HEK293 (cell line): Measurements from ENCODE around the gene RACK1.
A peak's percentile ranks its signal among the peaks of the same experiment; 100 is the strongest.

Source experiments
- GLIS2 ChIP-seq: fragments of 450-650 bp; formaldehyde crosslinking; IDR thresholded peaks from 2 replicates; pipeline ENCODE4 v1.5.1; 2016; ENCODE audit warnings: missing biosample characterization, missing genetic modification characterization
- HOXC10 ChIP-seq: sonication (generic); formaldehyde crosslinking; IDR thresholded peaks from 2 replicates; pipeline ENCODE4 v1.8.1; 2023; ENCODE audit warnings: mild to moderate bottlenecking, missing genetic modification reagents
- IKZF3 ChIP-seq: fragments of 450-650 bp; IDR thresholded peaks from 2 replicates; pipeline ENCODE4 v1.5.0; 2018; ENCODE audit warnings: missing biosample characterization, mild to moderate bottlenecking, missing genetic modification characterization, moderate library complexity
- INSM2 ChIP-seq: fragments of 450-650 bp; formaldehyde crosslinking; IDR thresholded peaks from 2 replicates; pipeline ENCODE4 v1.5.1; 2016; ENCODE audit warnings: missing biosample characterization, missing genetic modification characterization
- MZF1 ChIP-seq: fragments of 450-650 bp; formaldehyde crosslinking; IDR thresholded peaks from 2 replicates; pipeline ENCODE4 v1.5.1; 2017; ENCODE audit warnings: missing biosample characterization, missing genetic modification characterization, borderline replicate concordance
- OSR2 ChIP-seq: fragments of 450-650 bp; formaldehyde crosslinking; IDR thresholded peaks from 2 replicates; pipeline ENCODE4 v1.5.1; 2016; ENCODE audit warnings: missing biosample characterization, missing genetic modification characterization
- PRDM10 ChIP-seq: fragments of 450-650 bp; formaldehyde crosslinking; IDR thresholded peaks from 2 replicates; pipeline ENCODE4 v1.5.1; 2016; ENCODE audit warnings: missing biosample characterization, missing genetic modification characterization
- PRDM2 ChIP-seq: fragments of 450-650 bp; formaldehyde crosslinking; IDR thresholded peaks from 2 replicates; pipeline ENCODE4 v1.5.1; 2016; ENCODE audit warnings: missing biosample characterization, missing genetic modification characterization, borderline replicate concordance
- RBAK ChIP-seq: fragments of 450-650 bp; formaldehyde crosslinking; IDR thresholded peaks from 2 replicates; pipeline ENCODE4 v1.5.1; 2016; ENCODE audit warnings: missing biosample characterization, missing genetic modification characterization
- SALL2 ChIP-seq: fragments of 450-650 bp; formaldehyde crosslinking; IDR thresholded peaks from 2 replicates; pipeline ENCODE4 v1.5.0; 2017; ENCODE audit warnings: missing biosample characterization, mild to moderate bottlenecking, missing genetic modification characterization, borderline replicate concordance
- SCRT1 ChIP-seq: fragments of 450-650 bp; formaldehyde crosslinking; IDR thresholded peaks from 2 replicates; pipeline ENCODE4 v1.5.1; 2016; ENCODE audit warnings: missing biosample characterization, missing genetic modification characterization, borderline replicate concordance
- SCRT2 ChIP-seq: fragments of 450-650 bp; formaldehyde crosslinking; IDR thresholded peaks from 2 replicates; pipeline ENCODE4 v1.5.1; 2016; ENCODE audit warnings: missing biosample characterization, missing genetic modification characterization
- YY2 ChIP-seq: fragments of 450-650 bp; formaldehyde crosslinking; IDR thresholded peaks from 2 replicates; pipeline ENCODE4 v1.5.1; 2016; ENCODE audit warnings: missing biosample characterization, missing genetic modification characterization
- ZFP3 ChIP-seq: fragments of 450-650 bp; formaldehyde crosslinking; IDR thresholded peaks from 2 replicates; pipeline ENCODE4 v1.5.1; 2016; ENCODE audit warnings: low read depth, missing biosample characterization, missing genetic modification characterization
- ZNF121 ChIP-seq: fragments of 450-650 bp; formaldehyde crosslinking; IDR thresholded peaks from 2 replicates; pipeline ENCODE4 v1.5.1; 2016; ENCODE audit warnings: missing biosample characterization, missing genetic modification characterization
- ZNF155 ChIP-seq: fragments of 450-650 bp; formaldehyde crosslinking; IDR thresholded peaks from 2 replicates; pipeline ENCODE4 v1.5.1; 2016; ENCODE audit warnings: missing biosample characterization, missing genetic modification characterization
- ZNF16 ChIP-seq: fragments of 450-650 bp; formaldehyde crosslinking; IDR thresholded peaks from 2 replicates; pipeline ENCODE4 v1.5.1; 2016; ENCODE audit warnings: low read depth, missing biosample characterization, missing genetic modification characterization
- ZNF184 ChIP-seq: fragments of 450-650 bp; IDR thresholded peaks from 2 replicates; pipeline ENCODE4 v1.5.1; 2018; ENCODE audit warnings: missing biosample characterization, mild to moderate bottlenecking, missing genetic modification characterization
- ZNF423 ChIP-seq: fragments of 450-650 bp; formaldehyde crosslinking; IDR thresholded peaks from 2 replicates; pipeline ENCODE4 v1.5.1; 2016; ENCODE audit warnings: missing biosample characterization, missing genetic modification characterization
- ZNF555 ChIP-seq: fragments of 450-650 bp; formaldehyde crosslinking; conservative IDR thresholded peaks from 2 replicates; pipeline ENCODE4 v1.5.1; 2017; ENCODE audit warnings: missing biosample characterization, mild to moderate bottlenecking, missing genetic modification characterization, inconsistent platforms
- ZNF561 ChIP-seq: fragments of 450-650 bp; IDR thresholded peaks from 2 replicates; pipeline ENCODE4 v1.5.1; 2018; ENCODE audit warnings: missing biosample characterization, missing genetic modification characterization, borderline replicate concordance
- ZNF571 ChIP-seq: fragments of 450-650 bp; formaldehyde crosslinking; IDR thresholded peaks from 2 replicates; pipeline ENCODE4 v1.5.0; 2017; ENCODE audit warnings: missing biosample characterization, missing genetic modification characterization
- ZNF670 ChIP-seq: fragments of 450-650 bp; formaldehyde crosslinking; IDR thresholded peaks from 2 replicates; pipeline ENCODE4 v1.5.1; 2016; ENCODE audit warnings: missing biosample characterization, missing genetic modification characterization, low read depth
- ZNF704 ChIP-seq: fragments of 450-650 bp; formaldehyde crosslinking; IDR thresholded peaks from 2 replicates; pipeline ENCODE4 v1.5.1; 2016; ENCODE audit warnings: missing biosample characterization, missing genetic modification characterization
- ZSCAN30 ChIP-seq: fragments of 450-650 bp; IDR thresholded peaks from 2 replicates; pipeline ENCODE4 v1.5.1; 2018; ENCODE audit warnings: missing biosample characterization, mild to moderate bottlenecking, missing genetic modification characterization, moderate library complexity
- ZSCAN5A ChIP-seq: fragments of 450-650 bp; formaldehyde crosslinking; IDR thresholded peaks from 2 replicates; pipeline ENCODE4 v1.5.1; 2016; ENCODE audit warnings: missing biosample characterization, missing genetic modification characterization

RACK1 gene

GRCh38 chr5:181188700-181189362 lies 54.9 kb downstream of the RACK1 start (continued):
- TF ChIP-seq RBAK (tag by site-specific recombination) (no peak), ZNF561 (peak; percentile 52; the same call in 1 of the 2 replicates), MZF1 (0 out of 2 replicates have a peak, but pooled peaks have one; percentile 6), SCRT2 (tag by site-specific recombination) (peak; percentile 62), ZNF155 (tag by site-specific recombination) (no peak), SCRT1 (no peak), ZNF571 (tag by site-specific recombination) (no peak), ZSCAN30 (tag by site-specific recombination) (0 out of 2 replicates have a peak, but pooled peaks have one; percentile 50), ZFP3 (tag by site-specific recombination) (no peak), OSR2 (tag by site-specific recombination) (no peak), INSM2 (tag by site-specific recombination) (no peak), YY2 (tag by site-specific recombination) (no peak), ZNF423 (tag by site-specific recombination) (peak; percentile 75), ZNF704 (tag by site-specific recombination) (no peak), SALL2 (tag by site-specific recombination) (no peak), ZNF184 (tag by site-specific recombination) (no peak), ZNF16 (tag by site-specific recombination) (no peak), ZNF670 (tag by site-specific recombination) (no peak), HOXC10 (no peak), ZSCAN5A (tag by site-specific recombination) (0 out of 2 replicates have a peak, but pooled peaks have one; percentile 29), ZNF555 (tag by site-specific recombination) (no peak), PRDM2 (tag by site-specific recombination) (no peak), ZNF121 (tag by site-specific recombination) (no peak; the same call in 1 of the 2 replicates), IKZF3 (tag by site-specific recombination) (no peak), PRDM10 (tag by site-specific recombination) (0 out of 2 replicates have a peak, but pooled peaks have one; percentile 20), GLIS2 (tag by site-specific recombination) (no peak)
